WTC11 (cell line): ENCODE measurements around the gene SLC13A4. TPM values are rescaled to one million over a fixed set of nuclear protein-coding genes. Genes with fewer than 3 reads are reported as not detected.

Source experiments
- ATAC-seq: fragments of 200-7000 bp; cut with Tn5 transposase; 2 replicates; pipeline ENCODE4 v1.10.0; 2021; ENCODE audit warnings: mild to moderate bottlenecking, moderate library complexity
- CTCF ChIA-PET: fragments of 300-600 bp; sonication (Branson Sonifier 250); formaldehyde crosslinking; loops from one replicate; lab custom pipeline; 2021; ENCODE audit warnings: antibody characterized with exemption; lab: Charles Lee
- POLR2A ChIA-PET: fragments of 350-600 bp; sonication (Branson Sonifier 250); formaldehyde crosslinking; loops from one replicate; lab custom pipeline; 2021; ENCODE audit warnings: antibody characterized with exemption; lab: Charles Lee
- DNase-seq: peaks from one replicate; pipeline ENCODE4 v3.0.0; 2021; ENCODE audit warnings: low spot score
- H3K27ac Mint-ChIP-seq: 2 replicates; pipeline ENCODE4 v1.8.0; 2021; ENCODE audit warnings: mixed read lengths
- H3K27me3 Mint-ChIP-seq: 2 replicates; pipeline ENCODE4 v1.8.0; 2021; ENCODE audit warnings: low read depth, mild to moderate bottlenecking, moderate library complexity, mixed read lengths
- H3K36me3 Mint-ChIP-seq: 2 replicates; pipeline ENCODE4 v1.8.0; 2021; ENCODE audit warnings: mixed read lengths
- H3K4me1 Mint-ChIP-seq: 2 replicates; pipeline ENCODE4 v1.8.0; 2022; ENCODE audit warnings: mixed read lengths
- H3K4me3 Mint-ChIP-seq: 2 replicates; pipeline ENCODE4 v1.8.0; 2021; ENCODE audit warnings: mild to moderate bottlenecking, moderate library complexity, mixed read lengths
- H3K9me3 Mint-ChIP-seq: 2 replicates; pipeline ENCODE4 v1.8.0; 2021; ENCODE audit warnings: mixed read lengths
- ESRRA ChIP-seq: sonication (generic); formaldehyde crosslinking; IDR thresholded peaks from 2 replicates; pipeline ENCODE4 v1.8.1; 2022; ENCODE audit warnings: mild to moderate bottlenecking, missing genetic modification reagents, borderline replicate concordance
- GRHL2 ChIP-seq: fragments of 250-450 bp; sonication (Bioruptor Pico); IDR thresholded peaks from 2 replicates; pipeline ENCODE4 v1.8.0; 2022; ENCODE audit warnings: mild to moderate bottlenecking, moderate library complexity; ENCODE audit not compliant: insufficient replicate concordance, severe bottlenecking
- HMGA2 ChIP-seq: fragments of 250-450 bp; sonication (Bioruptor Pico); IDR thresholded peaks from 2 replicates; pipeline ENCODE4 v1.4.0; 2021; ENCODE audit warnings: mild to moderate bottlenecking, moderate library complexity
- IRF2 ChIP-seq: sonication (generic); formaldehyde crosslinking; IDR thresholded peaks from 2 replicates; pipeline ENCODE4 v1.8.0; 2022; ENCODE audit warnings: low read depth, missing genetic modification reagents, borderline replicate concordance
- JUN ChIP-seq: sonication (generic); formaldehyde crosslinking; IDR thresholded peaks from 2 replicates; pipeline ENCODE4 v1.8.0; 2023; ENCODE audit warnings: mild to moderate bottlenecking, missing genetic modification reagents
- MYBL2 ChIP-seq: sonication (generic); formaldehyde crosslinking; IDR thresholded peaks from 2 replicates; pipeline ENCODE4 v1.8.1; 2023; ENCODE audit warnings: mild to moderate bottlenecking, moderate library complexity, missing genetic modification reagents
- NFE2L1 ChIP-seq: sonication (generic); formaldehyde crosslinking; IDR thresholded peaks from 2 replicates; pipeline ENCODE4 v1.8.1; 2023; ENCODE audit warnings: missing genetic modification reagents
- NFYB ChIP-seq: sonication (generic); formaldehyde crosslinking; conservative IDR thresholded peaks from 2 replicates; pipeline ENCODE4 v1.8.0; 2022; ENCODE audit warnings: low read depth, missing genetic modification reagents
- PRRX2 ChIP-seq: fragments of 250-450 bp; sonication (Bioruptor Pico); IDR thresholded peaks from 2 replicates; pipeline ENCODE4 v1.8.0; 2021; ENCODE audit warnings: mild to moderate bottlenecking
- RELA ChIP-seq: sonication (generic); formaldehyde crosslinking; IDR thresholded peaks from 2 replicates; pipeline ENCODE4 v1.8.1; 2022; ENCODE audit warnings: missing genetic modification reagents, mild to moderate bottlenecking, borderline replicate concordance
- SOX15 ChIP-seq: fragments of 250-450 bp; sonication (Bioruptor Pico); IDR thresholded peaks from 2 replicates; pipeline ENCODE4 v1.9.0; 2021; ENCODE audit warnings: mild to moderate bottlenecking
- TP53 ChIP-seq: sonication (generic); formaldehyde crosslinking; IDR thresholded peaks from 2 replicates; pipeline ENCODE4 v1.8.1; 2023; ENCODE audit warnings: mild to moderate bottlenecking, missing genetic modification reagents
- ZNF317 ChIP-seq: sonication (generic); formaldehyde crosslinking; IDR thresholded peaks from 2 replicates; pipeline ENCODE4 v1.8.1; 2023; ENCODE audit warnings: low read depth, mild to moderate bottlenecking, moderate library complexity, missing genetic modification reagents, borderline replicate concordance
- total RNA-seq: library from RNA; stranded (reverse); gene quantifications from 3 replicates; pipeline ENCODE4 v1.2.3, GENCODE V29; 2021
- TF ChIP-seq, protein P1 (sequence below): sonication (generic); formaldehyde crosslinking; IDR thresholded peaks from 2 replicates; pipeline ENCODE4 v1.8.1; 2022; ENCODE audit warnings: low read depth, missing genetic modification reagents, borderline replicate concordance
- TF ChIP-seq, protein P2 (sequence below): sonication (generic); formaldehyde crosslinking; IDR thresholded peaks from 2 replicates; pipeline ENCODE4 v1.8.1; 2023; ENCODE audit warnings: mild to moderate bottlenecking, missing genetic modification reagents
- TF ChIP-seq, protein P3 (sequence below): sonication (generic); formaldehyde crosslinking; IDR thresholded peaks from 2 replicates; pipeline ENCODE4 v1.8.0; 2022; ENCODE audit warnings: mild to moderate bottlenecking, missing genetic modification reagents
- TF ChIP-seq, protein P4 (sequence below): fragments of 250-450 bp; sonication (Bioruptor Pico); IDR thresholded peaks from 2 replicates; pipeline ENCODE4 v1.9.0; 2021; ENCODE audit warnings: mild to moderate bottlenecking, borderline replicate concordance
- TF ChIP-seq, protein P5 (sequence below): sonication (generic); formaldehyde crosslinking; IDR thresholded peaks from 2 replicates; pipeline ENCODE4 v1.8.1; 2022; ENCODE audit warnings: mild to moderate bottlenecking, moderate library complexity, missing genetic modification reagents
- TF ChIP-seq, protein P6 (sequence below): sonication (generic); formaldehyde crosslinking; IDR thresholded peaks from 2 replicates; pipeline ENCODE4 v1.8.0; 2023; ENCODE audit warnings: missing genetic modification reagents, mild to moderate bottlenecking, borderline replicate concordance
- TF ChIP-seq, protein P7 (sequence below): sonication (generic); formaldehyde crosslinking; IDR thresholded peaks from 2 replicates; pipeline ENCODE4 v1.8.0; 2023; ENCODE audit warnings: missing genetic modification reagents

SLC13A4 gene
- total RNA-seq, 1 experiment from 2014 or later = 1.6 TPM

DNA sequence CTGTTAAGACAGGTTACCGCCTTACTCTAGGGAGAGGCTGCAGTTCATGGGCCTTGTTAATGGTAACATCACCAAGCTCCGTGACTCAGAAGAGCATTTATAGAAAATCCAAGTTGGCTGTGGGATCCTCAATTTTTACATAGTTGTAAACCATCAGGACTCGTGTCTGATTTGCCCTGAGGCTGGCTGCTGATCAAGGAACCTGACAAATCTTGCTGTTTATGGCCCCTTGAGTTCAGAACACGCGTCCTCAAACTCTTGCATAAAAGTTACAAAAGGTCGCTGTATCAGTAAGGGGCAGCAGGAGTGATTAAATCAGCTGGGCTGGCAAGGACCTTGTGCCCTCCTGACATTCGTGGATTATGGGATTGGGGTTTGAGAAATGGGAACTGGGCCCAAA, 4.6 kb downstream of the SLC13A4 start:
- CTCF ChIA-PET = interaction anchor here (1.8 kb wide), 1 partner anchor 12 kb away, joined by 11 read pairs; no protein-coding TSS in a partner anchor

More for the DNA sequence above, 4.6 kb downstream of the SLC13A4 start:
- no peak overlapping the region for H3K4me3 Mint-ChIP-seq
- TF ChIP-seq IRF2 (CRISPR knock-in tag) (no peak), RELA (CRISPR knock-in tag) (no peak), GRHL2 (no peak), JUN (no peak), ESRRA (no peak), PRRX2 (no peak), HMGA2 (CRISPR knock-in tag) (no peak), NFYB (CRISPR knock-in tag) (no peak), ZNF317 (CRISPR knock-in tag) (no peak), MYBL2 (CRISPR knock-in tag) (no peak), SOX15 (no peak), NFE2L1 (no peak), TP53 (CRISPR knock-in tag) (no peak)
- TF ChIP-seq, protein P1, sequence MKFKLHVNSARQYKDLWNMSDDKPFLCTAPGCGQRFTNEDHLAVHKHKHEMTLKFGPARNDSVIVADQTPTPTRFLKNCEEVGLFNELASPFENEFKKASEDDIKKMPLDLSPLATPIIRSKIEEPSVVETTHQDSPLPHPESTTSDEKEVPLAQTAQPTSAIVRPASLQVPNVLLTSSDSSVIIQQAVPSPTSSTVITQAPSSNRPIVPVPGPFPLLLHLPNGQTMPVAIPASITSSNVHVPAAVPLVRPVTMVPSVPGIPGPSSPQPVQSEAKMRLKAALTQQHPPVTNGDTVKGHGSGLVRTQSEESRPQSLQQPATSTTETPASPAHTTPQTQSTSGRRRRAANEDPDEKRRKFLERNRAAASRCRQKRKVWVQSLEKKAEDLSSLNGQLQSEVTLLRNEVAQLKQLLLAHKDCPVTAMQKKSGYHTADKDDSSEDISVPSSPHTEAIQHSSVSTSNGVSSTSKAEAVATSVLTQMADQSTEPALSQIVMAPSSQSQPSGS (CRISPR knock-in tag) = no peak
- TF ChIP-seq, protein P2, sequence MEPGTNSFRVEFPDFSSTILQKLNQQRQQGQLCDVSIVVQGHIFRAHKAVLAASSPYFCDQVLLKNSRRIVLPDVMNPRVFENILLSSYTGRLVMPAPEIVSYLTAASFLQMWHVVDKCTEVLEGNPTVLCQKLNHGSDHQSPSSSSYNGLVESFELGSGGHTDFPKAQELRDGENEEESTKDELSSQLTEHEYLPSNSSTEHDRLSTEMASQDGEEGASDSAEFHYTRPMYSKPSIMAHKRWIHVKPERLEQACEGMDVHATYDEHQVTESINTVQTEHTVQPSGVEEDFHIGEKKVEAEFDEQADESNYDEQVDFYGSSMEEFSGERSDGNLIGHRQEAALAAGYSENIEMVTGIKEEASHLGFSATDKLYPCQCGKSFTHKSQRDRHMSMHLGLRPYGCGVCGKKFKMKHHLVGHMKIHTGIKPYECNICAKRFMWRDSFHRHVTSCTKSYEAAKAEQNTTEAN (CRISPR knock-in tag) = no peak
- TF ChIP-seq, protein P3, sequence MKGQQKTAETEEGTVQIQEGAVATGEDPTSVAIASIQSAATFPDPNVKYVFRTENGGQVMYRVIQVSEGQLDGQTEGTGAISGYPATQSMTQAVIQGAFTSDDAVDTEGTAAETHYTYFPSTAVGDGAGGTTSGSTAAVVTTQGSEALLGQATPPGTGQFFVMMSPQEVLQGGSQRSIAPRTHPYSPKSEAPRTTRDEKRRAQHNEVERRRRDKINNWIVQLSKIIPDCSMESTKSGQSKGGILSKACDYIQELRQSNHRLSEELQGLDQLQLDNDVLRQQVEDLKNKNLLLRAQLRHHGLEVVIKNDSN (CRISPR knock-in tag) = no peak
- TF ChIP-seq, protein P4, sequence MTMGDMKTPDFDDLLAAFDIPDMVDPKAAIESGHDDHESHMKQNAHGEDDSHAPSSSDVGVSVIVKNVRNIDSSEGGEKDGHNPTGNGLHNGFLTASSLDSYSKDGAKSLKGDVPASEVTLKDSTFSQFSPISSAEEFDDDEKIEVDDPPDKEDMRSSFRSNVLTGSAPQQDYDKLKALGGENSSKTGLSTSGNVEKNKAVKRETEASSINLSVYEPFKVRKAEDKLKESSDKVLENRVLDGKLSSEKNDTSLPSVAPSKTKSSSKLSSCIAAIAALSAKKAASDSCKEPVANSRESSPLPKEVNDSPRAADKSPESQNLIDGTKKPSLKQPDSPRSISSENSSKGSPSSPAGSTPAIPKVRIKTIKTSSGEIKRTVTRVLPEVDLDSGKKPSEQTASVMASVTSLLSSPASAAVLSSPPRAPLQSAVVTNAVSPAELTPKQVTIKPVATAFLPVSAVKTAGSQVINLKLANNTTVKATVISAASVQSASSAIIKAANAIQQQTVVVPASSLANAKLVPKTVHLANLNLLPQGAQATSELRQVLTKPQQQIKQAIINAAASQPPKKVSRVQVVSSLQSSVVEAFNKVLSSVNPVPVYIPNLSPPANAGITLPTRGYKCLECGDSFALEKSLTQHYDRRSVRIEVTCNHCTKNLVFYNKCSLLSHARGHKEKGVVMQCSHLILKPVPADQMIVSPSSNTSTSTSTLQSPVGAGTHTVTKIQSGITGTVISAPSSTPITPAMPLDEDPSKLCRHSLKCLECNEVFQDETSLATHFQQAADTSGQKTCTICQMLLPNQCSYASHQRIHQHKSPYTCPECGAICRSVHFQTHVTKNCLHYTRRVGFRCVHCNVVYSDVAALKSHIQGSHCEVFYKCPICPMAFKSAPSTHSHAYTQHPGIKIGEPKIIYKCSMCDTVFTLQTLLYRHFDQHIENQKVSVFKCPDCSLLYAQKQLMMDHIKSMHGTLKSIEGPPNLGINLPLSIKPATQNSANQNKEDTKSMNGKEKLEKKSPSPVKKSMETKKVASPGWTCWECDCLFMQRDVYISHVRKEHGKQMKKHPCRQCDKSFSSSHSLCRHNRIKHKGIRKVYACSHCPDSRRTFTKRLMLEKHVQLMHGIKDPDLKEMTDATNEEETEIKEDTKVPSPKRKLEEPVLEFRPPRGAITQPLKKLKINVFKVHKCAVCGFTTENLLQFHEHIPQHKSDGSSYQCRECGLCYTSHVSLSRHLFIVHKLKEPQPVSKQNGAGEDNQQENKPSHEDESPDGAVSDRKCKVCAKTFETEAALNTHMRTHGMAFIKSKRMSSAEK (CRISPR knock-in tag) = no peak
- TF ChIP-seq, protein P5, sequence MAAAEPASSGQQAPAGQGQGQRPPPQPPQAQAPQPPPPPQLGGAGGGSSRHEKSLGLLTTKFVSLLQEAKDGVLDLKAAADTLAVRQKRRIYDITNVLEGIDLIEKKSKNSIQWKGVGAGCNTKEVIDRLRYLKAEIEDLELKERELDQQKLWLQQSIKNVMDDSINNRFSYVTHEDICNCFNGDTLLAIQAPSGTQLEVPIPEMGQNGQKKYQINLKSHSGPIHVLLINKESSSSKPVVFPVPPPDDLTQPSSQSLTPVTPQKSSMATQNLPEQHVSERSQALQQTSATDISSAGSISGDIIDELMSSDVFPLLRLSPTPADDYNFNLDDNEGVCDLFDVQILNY (CRISPR knock-in tag) = no peak
- TF ChIP-seq, protein P6, sequence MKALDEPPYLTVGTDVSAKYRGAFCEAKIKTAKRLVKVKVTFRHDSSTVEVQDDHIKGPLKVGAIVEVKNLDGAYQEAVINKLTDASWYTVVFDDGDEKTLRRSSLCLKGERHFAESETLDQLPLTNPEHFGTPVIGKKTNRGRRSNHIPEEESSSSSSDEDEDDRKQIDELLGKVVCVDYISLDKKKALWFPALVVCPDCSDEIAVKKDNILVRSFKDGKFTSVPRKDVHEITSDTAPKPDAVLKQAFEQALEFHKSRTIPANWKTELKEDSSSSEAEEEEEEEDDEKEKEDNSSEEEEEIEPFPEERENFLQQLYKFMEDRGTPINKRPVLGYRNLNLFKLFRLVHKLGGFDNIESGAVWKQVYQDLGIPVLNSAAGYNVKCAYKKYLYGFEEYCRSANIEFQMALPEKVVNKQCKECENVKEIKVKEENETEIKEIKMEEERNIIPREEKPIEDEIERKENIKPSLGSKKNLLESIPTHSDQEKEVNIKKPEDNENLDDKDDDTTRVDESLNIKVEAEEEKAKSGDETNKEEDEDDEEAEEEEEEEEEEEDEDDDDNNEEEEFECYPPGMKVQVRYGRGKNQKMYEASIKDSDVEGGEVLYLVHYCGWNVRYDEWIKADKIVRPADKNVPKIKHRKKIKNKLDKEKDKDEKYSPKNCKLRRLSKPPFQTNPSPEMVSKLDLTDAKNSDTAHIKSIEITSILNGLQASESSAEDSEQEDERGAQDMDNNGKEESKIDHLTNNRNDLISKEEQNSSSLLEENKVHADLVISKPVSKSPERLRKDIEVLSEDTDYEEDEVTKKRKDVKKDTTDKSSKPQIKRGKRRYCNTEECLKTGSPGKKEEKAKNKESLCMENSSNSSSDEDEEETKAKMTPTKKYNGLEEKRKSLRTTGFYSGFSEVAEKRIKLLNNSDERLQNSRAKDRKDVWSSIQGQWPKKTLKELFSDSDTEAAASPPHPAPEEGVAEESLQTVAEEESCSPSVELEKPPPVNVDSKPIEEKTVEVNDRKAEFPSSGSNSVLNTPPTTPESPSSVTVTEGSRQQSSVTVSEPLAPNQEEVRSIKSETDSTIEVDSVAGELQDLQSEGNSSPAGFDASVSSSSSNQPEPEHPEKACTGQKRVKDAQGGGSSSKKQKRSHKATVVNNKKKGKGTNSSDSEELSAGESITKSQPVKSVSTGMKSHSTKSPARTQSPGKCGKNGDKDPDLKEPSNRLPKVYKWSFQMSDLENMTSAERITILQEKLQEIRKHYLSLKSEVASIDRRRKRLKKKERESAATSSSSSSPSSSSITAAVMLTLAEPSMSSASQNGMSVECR (CRISPR knock-in tag) = no peak
- TF ChIP-seq, protein P7, sequence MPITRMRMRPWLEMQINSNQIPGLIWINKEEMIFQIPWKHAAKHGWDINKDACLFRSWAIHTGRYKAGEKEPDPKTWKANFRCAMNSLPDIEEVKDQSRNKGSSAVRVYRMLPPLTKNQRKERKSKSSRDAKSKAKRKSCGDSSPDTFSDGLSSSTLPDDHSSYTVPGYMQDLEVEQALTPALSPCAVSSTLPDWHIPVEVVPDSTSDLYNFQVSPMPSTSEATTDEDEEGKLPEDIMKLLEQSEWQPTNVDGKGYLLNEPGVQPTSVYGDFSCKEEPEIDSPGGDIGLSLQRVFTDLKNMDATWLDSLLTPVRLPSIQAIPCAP (CRISPR knock-in tag) = no peak
- TF ChIP-seq, all 79 proteins: peak for 0
- no peak overlapping the region for H3K27ac Mint-ChIP-seq
- no peaks in the 10 kb centered on the region for H3K27me3 Mint-ChIP-seq
- DNase-seq = no peak
- no peaks in the 10 kb centered on the region for H3K36me3 Mint-ChIP-seq
- H3K4me1 Mint-ChIP-seq = peaks cover 19% of the 10 kb centered on the region
- POLR2A ChIA-PET = no interaction called here
- H3K9me3 Mint-ChIP-seq = no peaks in the 10 kb centered on the region
- no peak for ATAC-seq
